DOHH2 (cell line): Measurements from ENCODE around the gene MYNN.
A peak's percentile ranks its signal among the peaks of the same experiment; 100 is the strongest.

Experiments
- CTCF ChIP-seq: fragments of 200-600 bp; sonication (generic); IDR thresholded peaks from one replicate; pipeline ENCODE4 v1.5.1; 2014; ENCODE audit warnings: antibody characterized with exemption, mild to moderate bottlenecking, low read depth, low read length; ENCODE audit not compliant: poor library complexity, severe bottlenecking
- EZH2phosphoT487 ChIP-seq: fragments of 200-600 bp; sonication (generic); IDR thresholded peaks from 2 replicates; pipeline ENCODE4 v1.6.1; 2017; ENCODE audit warnings: borderline replicate concordance, mild to moderate bottlenecking, antibody characterized with exemption, low read length, moderate library complexity, mixed read lengths

- TF ChIP-seq CTCF: peak; percentile 84
- no peak for TF ChIP-seq EZH2phosphoT487
These were observed 40.7 kb downstream of the MYNN start for GRCh38 chr3:169813757-169814517.
